Measurements from ENCODE around the gene AGBL1.

AGBL1 gene

GRCh38 chr15:86608461-86609205, 529.0 kb downstream of the AGBL1 start:
- peak; percentile 77 for DNase-seq

- DNase-seq = no peak
These were observed 529.6 kb downstream of the AGBL1 start for GRCh38 chr15:86609275-86609674.

GRCh38 chr15:86610038-86610437, 530.4 kb downstream of the AGBL1 start:
- no peak for DNase-seq

- DNase-seq = no peak
These were observed 531.9 kb downstream of the AGBL1 start for GRCh38 chr15:86611417-86612040.

GRCh38 chr15:86615411-86615810, 535.7 kb downstream of the AGBL1 start:
- no peak for DNase-seq

GRCh38 chr15:86615816-86616215, 536.1 kb downstream of the AGBL1 start:
- DNase-seq = no peak

GRCh38 chr15:86616771-86617170, 537.1 kb downstream of the AGBL1 start:
- no peak for DNase-seq

- no peak for DNase-seq
These were observed 540.5 kb downstream of the AGBL1 start for GRCh38 chr15:86620157-86620556.

GRCh38 chr15:86620641-86621349, 541.1 kb downstream of the AGBL1 start:
- no peak for DNase-seq

- no peak for DNase-seq
These were observed 543.6 kb downstream of the AGBL1 start for GRCh38 chr15:86623236-86623635.

GRCh38 chr15:86624261-86625036, 544.8 kb downstream of the AGBL1 start:
- peak; percentile 81 for DNase-seq

- DNase-seq = no peak
These were observed 550.0 kb downstream of the AGBL1 start for GRCh38 chr15:86629409-86630356.

- DNase-seq = no peak
These were observed 551.3 kb downstream of the AGBL1 start for GRCh38 chr15:86630946-86631345.

- DNase-seq = no peak
These were observed 554.5 kb downstream of the AGBL1 start for GRCh38 chr15:86634146-86634545.

- DNase-seq = no peak
These were observed 555.4 kb downstream of the AGBL1 start for GRCh38 chr15:86634992-86635638.

GRCh38 chr15:86644339-86644738, 564.7 kb downstream of the AGBL1 start:
- no peak for DNase-seq

GRCh38 chr15:86645925-86646500, 566.3 kb downstream of the AGBL1 start:
- DNase-seq = no peak

GRCh38 chr15:86647810-86648440, 568.3 kb downstream of the AGBL1 start:
- DNase-seq = no peak

- DNase-seq = no peak
These were observed 569.6 kb downstream of the AGBL1 start for GRCh38 chr15:86649277-86649676.

GRCh38 chr15:86650094-86650493, 570.4 kb downstream of the AGBL1 start:
- no peak for DNase-seq
